SK-N-MC (cell line): ENCODE results near the gene MAPK13.

Experiments used
- EZH2 ChIP-seq: fragments of 200-600 bp; sonication (generic); IDR thresholded peaks from one replicate; pipeline ENCODE4 v1.6.1; 2017; ENCODE audit warnings: antibody characterized with exemption
- FOXP2 ChIP-seq: optimal IDR thresholded peaks from 2 replicates; pipeline ENCODE3; 2011; ENCODE audit warnings: mild to moderate bottlenecking, moderate library complexity; ENCODE audit not compliant: insufficient read depth; ENCODE audit errors: extremely low read length, control extremely low read depth
- POLR2AphosphoS5 ChIP-seq: IDR thresholded peaks from 2 replicates; pipeline ENCODE4 v1.6.1; 2012; ENCODE audit warnings: mild to moderate bottlenecking, low read depth, low read length, borderline replicate concordance

DNA sequence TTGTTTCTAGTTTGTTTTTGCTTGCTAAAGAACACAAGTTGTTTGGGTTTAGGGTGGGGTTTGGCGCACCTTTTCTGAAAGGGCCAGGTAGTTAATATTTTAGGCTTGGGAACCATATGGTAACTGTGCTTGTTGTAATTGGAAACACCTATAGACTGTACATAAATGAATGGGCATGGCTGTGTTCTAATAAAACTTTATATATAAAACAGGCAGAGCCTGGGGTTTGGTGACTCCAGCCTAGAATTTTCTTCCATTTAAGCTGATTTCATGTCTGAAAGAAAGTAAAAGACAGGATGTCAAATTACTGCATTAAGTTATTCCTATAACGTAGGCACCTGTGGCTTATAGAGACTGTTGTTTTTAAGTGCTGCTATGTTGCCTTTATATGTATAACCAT is 36.1 kb upstream of the MAPK13 start:
- TF ChIP-seq EZH2 (no peak), POLR2AphosphoS5 (no peak), FOXP2 (no peak)
